T-helper 2 cell treated with Interferon-gamma antibody and Interleukin-4, amounts not matched to agents 5 μg/mL and 100 μg/mL, for 36 hours (primary cell): ENCODE measurements around the gene BICRAL.
"Not testable (repeated sequence)": the region's sequence is repeated elsewhere in the genome, so short reads cannot be mapped to it uniquely, and the experiment has no call there.

Source experiments
- DNase-seq: peaks from one replicate; pipeline ENCODE4 v3.0.0; 2021; ENCODE audit warnings: low spot score
- H3K27ac Mint-ChIP-seq: one replicate; pipeline ENCODE4 v1.8.0; 2021; ENCODE audit warnings: mild to moderate bottlenecking, mixed read lengths
- H3K27me3 Mint-ChIP-seq: one replicate; pipeline ENCODE4 v1.8.0; 2021; ENCODE audit warnings: low read depth, mixed read lengths
- H3K36me3 Mint-ChIP-seq: one replicate; pipeline ENCODE4 v1.8.0; 2021; ENCODE audit warnings: low read depth, mixed read lengths
- H3K4me1 Mint-ChIP-seq: one replicate; pipeline ENCODE4 v1.8.0; 2021; ENCODE audit warnings: low read depth, mixed read lengths
- H3K4me3 Mint-ChIP-seq: one replicate; pipeline ENCODE4 v1.8.0; 2022; ENCODE audit warnings: mild to moderate bottlenecking, moderate library complexity, mixed read lengths
- H3K9me3 Mint-ChIP-seq: one replicate; pipeline ENCODE4 v1.8.0; 2021; ENCODE audit warnings: mixed read lengths

The BICRAL gene

GRCh38 chr6:42870145-42870936 lies 88.5 kb downstream of the BICRAL start:
- no peaks in the 10 kb centered on the region for H3K27me3 Mint-ChIP-seq
- H3K4me1 Mint-ChIP-seq, result no peaks in the 10 kb centered on the region
- no peak for DNase-seq
- no peak overlapping the region for H3K4me3 Mint-ChIP-seq
- no peaks in the 10 kb centered on the region for H3K9me3 Mint-ChIP-seq
- H3K27ac Mint-ChIP-seq, result no peak overlapping the region
- H3K36me3 Mint-ChIP-seq, result peaks cover 14% of the 10 kb centered on the region

- no peak for DNase-seq
- Mint-ChIP-seq H3K36me3 (peaks cover 9% of the 10 kb centered on the region), H3K27me3 (no peaks in the 10 kb centered on the region), H3K9me3 (no peaks in the 10 kb centered on the region), H3K4me1 (no peaks in the 10 kb centered on the region), H3K27ac (no peak overlapping the region), H3K4me3 (no peak overlapping the region)
Observed at GRCh38 chr6:42871711-42872110, 89.9 kb downstream of the BICRAL start.

- Mint-ChIP-seq H3K27ac (no peak overlapping the region), H3K27me3 (no peaks in the 10 kb centered on the region), H3K9me3 (no peaks in the 10 kb centered on the region), H3K4me1 (no peaks in the 10 kb centered on the region), H3K36me3 (no peaks in the 10 kb centered on the region), H3K4me3 (no peak overlapping the region)
- no peak for DNase-seq
Observed at GRCh38 chr6:42873313-42873712, 91.5 kb downstream of the BICRAL start.

GRCh38 chr6:42877695-42878094 lies 95.8 kb downstream of the BICRAL start:
- Mint-ChIP-seq H3K9me3 (no peaks in the 10 kb centered on the region), H3K27ac (peak overlapping the region; percentile 61), H3K27me3 (no peaks in the 10 kb centered on the region), H3K36me3 (peaks cover 2% of the 10 kb centered on the region), H3K4me3 (peak overlapping the region; percentile 34), H3K4me1 (peaks cover 1% of the 10 kb centered on the region)
- no peak for DNase-seq

DNA sequence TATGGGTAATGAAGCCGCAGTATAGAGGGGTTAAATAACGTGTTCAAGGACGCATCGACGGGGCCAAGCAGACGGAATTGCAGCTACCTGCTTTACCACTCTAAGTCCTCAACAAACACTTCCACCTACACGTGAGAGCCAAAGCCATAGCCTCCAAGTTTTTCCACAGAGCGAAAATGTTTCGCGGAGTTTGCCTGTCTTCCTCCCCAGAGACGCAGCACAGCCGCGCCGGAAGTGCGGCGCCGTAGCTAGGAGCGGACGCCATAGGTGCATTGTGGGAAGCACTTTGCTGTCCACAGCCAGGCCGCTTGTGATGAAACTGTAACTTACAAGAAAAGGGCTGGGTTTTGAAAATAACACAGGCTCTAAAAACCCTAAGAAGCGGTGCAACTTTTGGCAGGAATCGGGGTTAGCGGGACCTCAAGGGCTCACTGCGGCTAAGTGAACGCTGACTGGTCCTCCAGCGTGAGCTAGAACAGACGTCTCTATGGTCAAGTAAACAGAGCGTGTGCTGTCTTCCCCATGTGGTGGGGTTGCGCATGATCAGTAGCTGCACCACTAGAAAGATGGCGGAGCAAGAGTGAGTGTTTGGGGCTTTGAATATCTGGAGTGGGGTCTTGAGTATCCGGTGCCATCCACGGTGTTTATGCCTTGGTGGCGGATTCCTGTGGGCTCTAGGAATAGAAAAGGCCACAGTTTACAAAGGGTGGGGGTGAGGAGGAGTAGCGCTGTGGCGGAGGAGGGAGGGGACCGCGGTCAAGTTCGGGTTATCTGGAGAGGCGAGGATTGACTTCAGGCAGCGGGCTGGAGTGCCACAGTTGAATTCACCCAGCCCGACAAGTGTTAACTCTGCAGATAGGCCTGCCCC lies 97.8 kb downstream of the BICRAL start, which contains the start of gene RPL7L1:
Gene RPL7L1, plus strand, starts transcription at position 245 of the 868 bp plus-strand sequence. Its CDS starts 295 bp downstream, at position 540.
- peaks cover 7% of the 10 kb centered on the region for H3K4me1 Mint-ChIP-seq
- peak; percentile 85 for DNase-seq
- H3K4me3 Mint-ChIP-seq, result peak within 1 kb of the TSS; percentile 97
- peak within 1 kb of the TSS; percentile 95 for H3K27ac Mint-ChIP-seq
- H3K9me3 Mint-ChIP-seq, result no peaks in the 10 kb centered on the region
- H3K27me3 Mint-ChIP-seq, result no peaks in the 10 kb centered on the region
- H3K36me3 Mint-ChIP-seq, result peaks cover 18% of the 10 kb centered on the region

DNA sequence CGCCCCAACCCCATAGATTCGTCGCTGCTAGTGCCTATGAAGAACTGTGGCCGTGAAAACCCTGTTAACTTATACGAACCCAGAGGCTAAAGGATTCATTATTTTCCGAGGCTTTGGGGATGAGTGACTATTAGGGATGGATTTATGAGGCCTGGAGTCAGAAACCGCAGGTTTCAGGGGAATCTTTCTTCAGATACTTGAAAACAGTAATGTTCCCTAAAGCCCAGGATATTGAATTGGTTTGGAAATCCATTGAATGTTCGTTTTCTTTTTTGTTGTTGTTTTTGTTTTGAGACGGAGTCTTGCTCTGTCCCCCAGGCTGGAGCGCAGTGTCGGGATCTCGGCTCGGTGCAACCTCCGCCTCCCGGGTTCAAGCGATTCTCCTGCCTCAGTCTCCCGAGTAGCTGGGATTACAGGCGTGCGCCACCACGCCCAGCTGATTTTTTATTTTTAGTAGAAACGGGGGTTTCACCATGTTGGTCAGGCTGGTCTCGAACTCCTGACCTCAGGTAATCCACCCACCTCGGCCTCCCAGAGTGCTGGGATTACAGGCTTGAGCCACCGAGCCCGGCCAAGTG lies 98.5 kb downstream of the BICRAL start:
- DNase-seq, H3K27me3 Mint-ChIP-seq, H3K4me1 Mint-ChIP-seq, H3K9me3 Mint-ChIP-seq: not testable (repeated sequence)
- Mint-ChIP-seq H3K36me3 (peaks cover 23% of the 10 kb centered on the region), H3K4me3 (peak overlapping the region; percentile 97), H3K27ac (peak overlapping the region; percentile 95)

DNA sequence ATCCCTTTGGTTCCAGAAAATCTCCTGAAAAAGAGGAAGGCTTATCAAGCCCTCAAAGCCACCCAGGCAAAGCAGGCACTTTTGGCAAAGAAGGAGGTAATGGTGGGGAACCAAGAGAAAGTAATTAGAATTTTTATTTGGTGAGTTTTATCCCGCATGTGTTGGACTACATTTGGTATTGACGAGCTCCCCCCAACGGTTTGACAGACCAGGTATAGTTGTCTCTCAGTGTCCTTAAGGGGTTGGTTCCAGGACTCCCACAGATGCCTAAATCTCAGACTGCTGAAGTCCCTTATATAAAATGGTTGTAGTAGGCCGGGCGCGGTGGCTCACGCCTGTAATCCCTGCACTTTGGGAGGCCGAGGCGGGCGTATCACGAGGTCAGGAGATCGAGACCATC lies 99.0 kb downstream of the BICRAL start:
- DNase-seq, H3K9me3 Mint-ChIP-seq, H3K27me3 Mint-ChIP-seq, H3K4me1 Mint-ChIP-seq: not testable (repeated sequence)
- peak overlapping the region; percentile 97 for H3K4me3 Mint-ChIP-seq
- peak overlapping the region; percentile 95 for H3K27ac Mint-ChIP-seq
- peaks cover 27% of the 10 kb centered on the region for H3K36me3 Mint-ChIP-seq

DNA sequence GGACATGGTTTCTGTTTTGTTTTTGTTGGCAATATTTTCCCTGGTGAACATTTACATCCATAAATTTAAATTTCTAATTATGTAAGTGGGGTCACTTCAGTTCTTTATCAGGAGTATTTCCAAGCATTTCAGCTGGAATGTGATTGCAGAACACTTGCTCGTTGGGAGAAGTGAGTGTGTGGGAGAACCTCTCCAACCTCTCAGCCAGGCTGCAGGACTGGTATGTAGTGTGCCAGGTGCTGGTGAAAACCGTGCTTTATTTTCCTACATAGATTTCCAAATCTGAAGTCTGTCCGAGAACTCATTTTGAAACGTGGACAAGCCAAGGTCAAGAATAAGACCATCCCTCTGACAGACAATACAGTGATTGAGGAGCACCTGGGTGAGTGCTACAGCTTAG lies 103.8 kb downstream of the BICRAL start:
- Mint-ChIP-seq H3K4me1 (peaks cover 14% of the 10 kb centered on the region), H3K27me3 (no peaks in the 10 kb centered on the region), H3K9me3 (no peaks in the 10 kb centered on the region), H3K4me3 (no peak overlapping the region), H3K36me3 (peaks cover 42% of the 10 kb centered on the region), H3K27ac (no peak overlapping the region)
- DNase-seq, result no peak

GRCh38 chr6:42888201-42888600 lies 106.3 kb downstream of the BICRAL start:
- H3K27ac Mint-ChIP-seq, DNase-seq, H3K9me3 Mint-ChIP-seq, H3K27me3 Mint-ChIP-seq, H3K4me3 Mint-ChIP-seq: not testable (repeated sequence)
- Mint-ChIP-seq H3K4me1 (peaks cover 18% of the 10 kb centered on the region), H3K36me3 (peaks cover 38% of the 10 kb centered on the region)

DNA sequence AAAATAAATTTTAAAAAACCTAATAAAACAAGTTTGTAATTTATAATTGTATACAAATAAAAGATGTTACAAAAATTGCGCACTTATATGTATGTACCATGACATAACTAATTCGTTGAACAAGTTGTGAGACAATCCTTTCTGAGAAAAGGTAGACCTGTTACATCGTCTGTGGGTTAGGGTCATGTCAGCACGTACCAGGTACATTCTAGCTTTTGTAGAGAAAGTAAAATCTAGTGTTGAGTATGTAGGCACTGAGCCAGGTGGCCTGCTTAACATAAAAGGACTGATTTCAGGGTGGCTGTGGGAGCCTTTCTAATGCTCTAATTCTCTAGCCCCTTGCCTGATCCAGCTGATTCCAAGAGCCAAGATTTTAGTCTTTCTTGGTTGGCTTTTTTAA lies 108.0 kb downstream of the BICRAL start:
- Mint-ChIP-seq H3K9me3 (no peaks in the 10 kb centered on the region), H3K4me1 (peaks cover 13% of the 10 kb centered on the region), H3K27me3 (no peaks in the 10 kb centered on the region), H3K4me3 (peak overlapping the region; percentile 95), H3K36me3 (peaks cover 24% of the 10 kb centered on the region), H3K27ac (peak overlapping the region; percentile 94)
- no peak for DNase-seq

DNA sequence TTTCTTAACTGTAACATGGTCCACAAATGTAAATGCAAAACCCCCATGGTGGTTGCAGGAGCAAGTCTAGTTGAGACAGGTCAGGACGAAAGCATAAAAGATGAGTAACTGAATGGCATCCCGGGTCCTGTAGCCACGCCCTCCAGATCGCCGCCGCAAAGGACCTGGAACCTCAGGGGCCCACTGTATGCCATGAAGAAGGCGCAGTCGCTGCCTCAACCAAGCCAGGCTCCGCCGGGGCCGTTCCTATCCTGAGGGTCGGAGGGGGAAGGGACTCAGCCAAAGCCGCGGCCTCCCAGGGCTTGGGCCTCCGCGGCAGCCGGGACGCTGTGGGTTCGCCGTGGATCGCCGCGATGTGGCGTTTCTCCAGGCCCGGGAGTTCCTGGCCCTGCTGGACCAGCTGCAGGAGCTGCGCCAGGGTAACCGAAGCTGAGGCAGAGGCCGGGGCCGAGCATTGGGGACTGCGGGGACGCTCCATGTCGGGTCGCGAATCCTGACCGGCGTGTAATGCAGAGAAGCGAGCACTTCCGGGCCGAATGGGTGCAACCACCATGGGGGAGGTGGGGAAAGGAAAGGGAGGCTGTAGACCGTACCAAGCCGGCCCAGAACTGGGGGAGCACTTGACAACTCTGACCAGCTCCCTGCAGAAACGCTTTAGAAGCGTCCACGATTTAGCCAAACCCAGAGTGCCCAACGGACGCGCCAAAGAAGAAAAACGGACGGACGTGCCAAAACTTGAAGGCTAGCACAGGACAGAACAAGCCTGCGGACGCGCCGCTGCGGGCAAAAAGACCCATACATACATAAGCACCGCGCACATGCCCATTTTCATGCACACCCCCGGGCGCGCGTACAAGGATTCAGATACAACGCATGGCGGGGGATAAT lies 108.7 kb downstream of the BICRAL start:
- H3K9me3 Mint-ChIP-seq, result no peaks in the 10 kb centered on the region
- peak overlapping the region; percentile 94 for H3K27ac Mint-ChIP-seq
- DNase-seq, result peak; percentile 86
- H3K36me3 Mint-ChIP-seq, result peaks cover 21% of the 10 kb centered on the region
- peak overlapping the region; percentile 95 for H3K4me3 Mint-ChIP-seq
- no peaks in the 10 kb centered on the region for H3K27me3 Mint-ChIP-seq
- H3K4me1 Mint-ChIP-seq, result peaks cover 13% of the 10 kb centered on the region

GRCh38 chr6:42891199-42891722 lies 109.4 kb downstream of the BICRAL start:
- peak overlapping the region; percentile 94 for H3K27ac Mint-ChIP-seq
- H3K4me1 Mint-ChIP-seq, result peaks cover 13% of the 10 kb centered on the region
- no peaks in the 10 kb centered on the region for H3K9me3 Mint-ChIP-seq
- peaks cover 14% of the 10 kb centered on the region for H3K36me3 Mint-ChIP-seq
- peak overlapping the region; percentile 95 for H3K4me3 Mint-ChIP-seq
- DNase-seq, result no peak
- no peaks in the 10 kb centered on the region for H3K27me3 Mint-ChIP-seq
